ENCODE measurements around the gene CDH26.

DNA sequence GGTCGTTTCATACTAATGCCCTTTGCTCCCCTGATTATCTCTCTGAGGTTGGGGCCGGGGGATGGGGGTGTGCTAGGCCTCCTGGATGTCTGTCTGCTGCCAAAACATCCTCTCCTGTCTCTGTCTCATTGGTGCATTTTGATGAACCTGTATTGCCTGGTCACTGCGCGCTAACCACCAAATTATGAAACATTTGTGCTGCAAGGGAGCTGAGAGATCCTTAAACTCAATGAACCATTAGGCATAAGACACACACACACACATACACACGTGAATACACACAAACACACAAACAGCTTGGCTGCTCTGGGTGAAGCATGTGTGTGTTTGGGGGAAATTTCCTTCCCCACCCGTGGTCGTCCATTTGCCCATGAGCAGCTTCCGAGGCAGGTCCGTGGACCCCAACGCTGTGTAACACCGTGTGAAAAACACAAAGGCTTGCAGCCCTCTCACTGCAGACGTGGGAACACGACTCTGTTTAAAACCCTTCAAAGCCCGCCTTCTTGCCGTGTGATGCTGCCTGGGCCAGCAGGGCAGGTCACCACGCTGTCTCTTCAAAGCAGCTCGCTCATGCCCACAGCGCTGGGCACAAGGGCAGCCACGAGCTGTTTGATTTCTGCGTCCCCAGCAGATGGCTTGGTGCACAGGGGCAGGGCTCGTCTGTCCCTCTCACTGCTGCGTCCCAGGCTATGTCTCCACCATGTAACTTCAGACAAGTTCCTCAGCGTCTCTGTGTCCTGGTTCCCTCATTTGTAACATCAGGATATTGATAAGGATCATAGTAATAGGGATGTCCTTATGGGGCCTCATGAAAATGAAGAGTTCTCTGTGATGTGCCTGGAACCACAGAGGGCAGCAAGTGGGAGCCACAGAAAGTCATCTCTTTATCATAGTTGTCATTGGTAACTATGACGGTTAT lies 96.8 kb downstream of the CDH26 start:
- no peak for TF ChIP-seq GATA2 (IDR thresholded peaks at IDR 0.05; ENCODE audit: low read depth, low read length)
- TF ChIP-seq GATA3 (IDR thresholded peaks at IDR 0.05; ENCODE audit: low read depth, low read length) = no peak

Data from SH-SY5Y (cell line).